Esophagus squamous epithelium (tissue), 5 donors: ENCODE results near the gene RGS14. TPM values are rescaled to one million over a fixed set of nuclear protein-coding genes. Genes with fewer than 3 reads are reported as not detected.

Experiments
- DNase-seq: peaks from one replicate; lab custom pipeline; 2025; lab: John Stamatoyannopoulos, UW
- H3K27ac ChIP-seq, 4 donors: fragments of 200-600 bp; sonication (generic); one replicate each; pipeline ENCODE4 v1.5.1; 2016 to 2019; ENCODE audit warnings: mild to moderate bottlenecking in 1 of 4
- H3K27me3 ChIP-seq, 4 donors: fragments of 200-600 bp; sonication (generic); 1 replicate in 3 of 4; 2 replicates in 1 of 4; pipeline versions ENCODE4 v1.5.1 to v1.6.0; 2017 to 2021; ENCODE audit warnings: antibody characterized with exemption in 1 of 4
- H3K36me3 ChIP-seq, 3 donors: fragments of 200-600 bp; sonication (generic); one replicate each; pipeline ENCODE4 v1.5.1; 2016 to 2019
- H3K4me1 ChIP-seq, 3 donors: fragments of 200-600 bp; sonication (generic); one replicate each; pipeline ENCODE4 v1.5.1; 2017 to 2019
- H3K4me3 ChIP-seq, 4 donors: fragments of 200-600 bp; sonication (generic); 1 replicate in 3 of 4; 2 replicates in 1 of 4; pipeline ENCODE4 v1.5.1; 2016 to 2019; ENCODE audit warnings: mild to moderate bottlenecking in 2 of 4, moderate library complexity in 1 of 4
- H3K9me3 ChIP-seq, 3 donors: fragments of 200-600 bp; sonication (generic); one replicate each; pipeline ENCODE4 v1.5.1; 2016 to 2019
- POLR2A ChIP-seq, 4 donors: fragments of 450-650 bp; IDR thresholded peaks; one replicate each; pipeline ENCODE4 v1.6.1; 2017; ENCODE audit warnings: antibody characterized with exemption in 4 of 4, mild to moderate bottlenecking in 4 of 4, moderate library complexity in 3 of 4
- WGBS, 2 donors: methylation state at CpG; one replicate each; pipeline ENCODE4 v1.1.5; 2018; 5-methylcytosine and 5-hydroxymethylcytosine counted together
- intact Hi-C: fragments of 100-400 bp; cut with DNase I; formaldehyde crosslinking; loops from one replicate; pipeline ENCODE4 v1.15.0; 2022
- total RNA-seq, 4 donors: library from RNA; depleted of rRNA; stranded (reverse); fragments of >200 nt; gene quantifications; one replicate each; pipeline ENCODE4 v1.1.0, GENCODE V29; 2016
- TF ChIP-seq, protein P1 (sequence below), 6 experiments: fragments of 450-650 bp in 4 of 6; fragments of 200-600 bp in 2 of 6; sonication (generic) in 2 of 6; IDR thresholded peaks; one replicate each; pipeline ENCODE4 v1.5.1; 2016 to 2019; ENCODE audit warnings: antibody characterized with exemption in 6 of 6, mild to moderate bottlenecking in 4 of 6, moderate library complexity in 4 of 6
- donor health status: DM: yes; HTN: yes; CAD: no.

RGS14 gene
- total RNA-seq, 4 donors from 2014 or later, result 32.7 to 37.8 (median 34.8) TPM

DNA sequence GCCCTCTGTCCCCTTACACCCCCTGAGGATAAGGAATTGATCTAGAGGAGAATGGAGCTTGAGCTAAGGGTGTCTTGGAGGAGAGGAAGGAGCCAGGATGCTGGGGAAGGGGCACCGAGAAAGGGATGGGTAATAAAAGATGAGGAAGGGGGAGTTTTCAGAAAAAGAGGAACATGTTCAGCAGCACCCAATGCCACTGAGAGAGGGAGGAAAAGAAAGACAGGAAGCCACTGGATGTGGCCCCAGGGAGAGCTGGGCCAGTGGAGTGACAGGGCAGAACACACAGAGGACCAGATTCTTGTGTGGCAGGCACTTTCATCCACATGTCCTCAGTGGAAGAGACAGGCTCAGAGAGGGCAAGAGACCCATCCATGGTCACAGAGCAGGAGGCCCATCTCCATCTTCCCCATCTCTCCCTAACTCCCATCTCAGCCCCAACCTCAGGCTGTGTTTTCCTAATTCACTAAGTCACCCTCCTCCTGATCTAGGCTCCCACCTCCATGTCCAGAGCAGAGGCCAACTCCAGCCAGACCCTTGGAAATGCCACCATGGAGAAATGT is 35.6 kb downstream of the RGS14 start:
- peaks cover 24 to 30% (median 26%) of the 10 kb centered on the region in 3 donors for H3K4me1 ChIP-seq
- no peak overlapping the region for H3K4me3 ChIP-seq
- H3K27ac ChIP-seq, result no peak overlapping the region
- H3K9me3 ChIP-seq, result no peaks in the 10 kb centered on the region
- H3K36me3 ChIP-seq, result no peaks in the 10 kb centered on the region
- TF ChIP-seq, protein P1, sequence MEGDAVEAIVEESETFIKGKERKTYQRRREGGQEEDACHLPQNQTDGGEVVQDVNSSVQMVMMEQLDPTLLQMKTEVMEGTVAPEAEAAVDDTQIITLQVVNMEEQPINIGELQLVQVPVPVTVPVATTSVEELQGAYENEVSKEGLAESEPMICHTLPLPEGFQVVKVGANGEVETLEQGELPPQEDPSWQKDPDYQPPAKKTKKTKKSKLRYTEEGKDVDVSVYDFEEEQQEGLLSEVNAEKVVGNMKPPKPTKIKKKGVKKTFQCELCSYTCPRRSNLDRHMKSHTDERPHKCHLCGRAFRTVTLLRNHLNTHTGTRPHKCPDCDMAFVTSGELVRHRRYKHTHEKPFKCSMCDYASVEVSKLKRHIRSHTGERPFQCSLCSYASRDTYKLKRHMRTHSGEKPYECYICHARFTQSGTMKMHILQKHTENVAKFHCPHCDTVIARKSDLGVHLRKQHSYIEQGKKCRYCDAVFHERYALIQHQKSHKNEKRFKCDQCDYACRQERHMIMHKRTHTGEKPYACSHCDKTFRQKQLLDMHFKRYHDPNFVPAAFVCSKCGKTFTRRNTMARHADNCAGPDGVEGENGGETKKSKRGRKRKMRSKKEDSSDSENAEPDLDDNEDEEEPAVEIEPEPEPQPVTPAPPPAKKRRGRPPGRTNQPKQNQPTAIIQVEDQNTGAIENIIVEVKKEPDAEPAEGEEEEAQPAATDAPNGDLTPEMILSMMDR (IDR thresholded peaks at IDR 0.05), result no peak
- TF ChIP-seq POLR2A (IDR thresholded peaks at IDR 0.05), result no peak
- intact Hi-C loops, result loop anchor here (5.0 to 10.0 kb wide), 2 partner anchors 78 to 109 kb away; partner anchors contain the start of gene MXD3
- peaks cover 0 to 26% (median 0%) of the 10 kb centered on the region in 4 donors for H3K27me3 ChIP-seq
- WGBS, 2 donors, result 62 to 82% methylated on average over 1 of the region's 1 CpG
- no peak for DNase-seq

DNA sequence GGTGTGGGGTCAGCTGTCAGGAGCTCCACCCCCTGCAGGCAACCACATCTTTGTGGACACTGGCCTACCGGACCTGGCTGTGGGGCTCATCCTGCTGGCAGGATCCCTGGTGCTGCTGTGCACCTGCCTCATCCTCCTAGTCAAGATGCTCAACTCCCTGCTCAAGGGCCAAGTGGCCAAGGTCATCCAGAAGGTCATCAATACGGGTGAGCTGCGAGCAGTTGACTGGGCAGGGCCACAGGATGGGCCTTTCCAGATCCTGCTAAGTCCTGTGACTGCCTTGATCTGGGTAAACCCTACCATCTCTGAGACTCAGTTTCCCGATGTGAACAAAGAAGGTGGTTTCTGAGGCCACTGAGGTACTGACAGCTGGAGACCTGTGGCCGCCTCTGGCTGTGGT is 36.3 kb downstream of the RGS14 start:
- no peaks in the 10 kb centered on the region for H3K36me3 ChIP-seq
- intact Hi-C loops, result loop anchor here (5.0 to 10.0 kb wide), 2 partner anchors 79 to 108 kb away; partner anchors contain the start of gene MXD3
- H3K9me3 ChIP-seq, result no peaks in the 10 kb centered on the region
- peaks cover 0 to 32% (median 0%) of the 10 kb centered on the region in 4 donors for H3K27me3 ChIP-seq
- DNase-seq, result no peak
- no peak overlapping the region for H3K27ac ChIP-seq
- TF ChIP-seq, protein P1 (IDR thresholded peaks at IDR 0.05), result no peak
- no peak for TF ChIP-seq POLR2A (IDR thresholded peaks at IDR 0.05)
- peaks cover 18 to 23% (median 20%) of the 10 kb centered on the region in 3 donors for H3K4me1 ChIP-seq
- WGBS, 2 donors, result 56 to 100% methylated on average over 3 to 4 of the region's 5 CpGs
- no peak overlapping the region for H3K4me3 ChIP-seq

DNA sequence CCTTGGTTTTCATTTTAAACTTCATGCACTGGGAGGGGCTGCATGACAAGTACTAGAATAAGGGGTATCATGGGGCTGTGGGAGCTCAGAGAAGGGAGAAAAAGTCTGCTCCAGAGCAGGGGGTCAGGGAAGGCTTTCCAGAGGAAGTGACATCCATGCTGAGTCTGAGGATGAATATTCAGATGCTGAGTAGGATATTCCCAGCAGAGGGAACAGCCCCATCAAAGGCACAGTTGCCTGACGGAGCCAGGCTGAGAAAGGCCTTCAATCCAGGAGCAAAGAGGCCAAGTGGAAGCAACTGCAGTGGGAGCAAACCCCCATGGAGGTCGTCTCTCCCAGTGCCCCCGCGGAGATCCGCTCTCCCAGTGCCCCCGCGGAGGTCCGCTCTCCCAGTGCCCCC is 38.4 kb downstream of the RGS14 start:
- DNase-seq, result no peak
- Histone ChIP-seq H3K4me3 (no peak overlapping the region), H3K27me3 (peaks cover 0 to 53% (median 7%) of the 10 kb centered on the region in 4 donors), H3K4me1 (peaks cover 0 to 14% (median 0%) of the 10 kb centered on the region in 3 donors), H3K9me3 (no peaks in the 10 kb centered on the region), H3K36me3 (no peaks in the 10 kb centered on the region), H3K27ac (no peak overlapping the region)
- intact Hi-C loops, result loop anchor here (10.0 kb wide), 1 partner anchor 81 kb away; the partner anchor contains the start of gene MXD3
- TF ChIP-seq, protein P1 (IDR thresholded peaks at IDR 0.05), result no peak
- no peak for TF ChIP-seq POLR2A (IDR thresholded peaks at IDR 0.05)
- 48% methylated on average over 8 of the region's 8 CpGs; no CpG with 5 or more reads in 1 of the 2 donors for WGBS, 2 donors

DNA sequence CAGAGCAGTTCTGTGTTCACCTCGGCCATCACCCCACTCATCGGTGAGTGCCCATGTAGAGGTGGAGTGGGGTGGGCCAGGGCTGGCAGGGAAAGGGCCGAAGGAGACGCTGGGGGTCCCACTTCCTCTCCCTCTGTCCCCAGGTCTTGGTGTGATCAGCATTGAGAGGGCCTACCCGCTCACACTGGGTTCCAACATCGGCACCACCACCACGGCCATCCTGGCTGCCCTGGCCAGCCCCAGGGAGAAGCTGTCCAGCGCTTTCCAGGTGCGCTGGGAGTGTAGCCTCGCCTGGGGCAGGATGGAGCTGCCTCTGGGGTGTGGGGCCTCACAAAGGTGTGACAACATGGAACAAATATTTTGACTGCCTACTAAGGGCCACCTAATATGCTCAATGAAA is 39.1 kb downstream of the RGS14 start:
- Histone ChIP-seq H3K4me1 (peaks cover 0 to 13% (median under 1%) of the 10 kb centered on the region in 3 donors), H3K9me3 (no peaks in the 10 kb centered on the region), H3K27me3 (peaks cover 0 to 60% (median 7%) of the 10 kb centered on the region in 4 donors), H3K36me3 (no peaks in the 10 kb centered on the region), H3K4me3 (no peak overlapping the region), H3K27ac (no peak overlapping the region)
- no peak for DNase-seq
- 95% methylated on average over 3 of the region's 10 CpGs; no CpG with 5 or more reads in 1 of the 2 donors for WGBS, 2 donors
- TF ChIP-seq POLR2A (IDR thresholded peaks at IDR 0.05), result no peak
- TF ChIP-seq, protein P1 (IDR thresholded peaks at IDR 0.05), result no peak
- intact Hi-C loops, result loop anchor here (10.0 kb wide), 1 partner anchor 82 kb away; the partner anchor contains the start of gene MXD3

DNA sequence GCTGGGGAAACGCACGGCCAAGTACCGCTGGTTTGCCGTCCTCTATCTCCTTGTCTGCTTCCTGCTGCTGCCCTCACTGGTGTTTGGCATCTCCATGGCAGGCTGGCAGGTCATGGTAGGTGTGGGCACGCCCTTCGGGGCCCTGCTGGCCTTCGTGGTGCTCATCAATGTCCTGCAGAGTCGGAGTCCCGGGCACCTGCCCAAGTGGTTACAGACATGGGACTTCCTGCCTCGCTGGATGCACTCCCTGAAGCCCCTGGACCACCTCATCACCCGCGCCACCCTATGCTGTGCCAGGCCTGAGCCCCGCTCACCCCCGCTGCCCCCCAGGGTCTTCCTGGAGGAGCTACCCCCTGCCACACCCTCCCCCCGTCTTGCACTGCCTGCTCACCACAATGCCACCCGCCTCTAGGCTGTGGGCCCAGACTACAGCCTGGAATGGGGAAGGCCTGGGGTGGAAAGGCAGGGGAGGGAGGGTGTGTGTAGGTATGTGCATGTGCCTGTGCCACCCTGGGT is 40.2 kb downstream of the RGS14 start:
- no peak for DNase-seq
- TF ChIP-seq POLR2A (IDR thresholded peaks at IDR 0.05), result no peak
- TF ChIP-seq, protein P1 (IDR thresholded peaks at IDR 0.05), result no peak
- no peak overlapping the region for H3K4me3 ChIP-seq
- no peaks in the 10 kb centered on the region for H3K9me3 ChIP-seq
- WGBS, 2 donors, result 76 to 86% methylated on average over 4 to 10 of the region's 16 CpGs
- no peak overlapping the region for H3K27ac ChIP-seq
- no peaks in the 10 kb centered on the region for H3K36me3 ChIP-seq
- H3K4me1 ChIP-seq, result peaks cover 8 to 24% (median 12%) of the 10 kb centered on the region in 3 donors
- intact Hi-C loops, result loop anchor here (10.0 kb wide), 1 partner anchor 83 kb away; the partner anchor contains the start of gene MXD3
- peaks cover 0 to 72% (median 11%) of the 10 kb centered on the region in 4 donors for H3K27me3 ChIP-seq
